Measurements from ENCODE around the gene GTSE1.

Gene GTSE1

GRCh38 chr22:46379066-46379930 is 82.6 kb downstream of the GTSE1 start:
- H3K27ac Mint-ChIP-seq, result no peak overlapping the region
- H3K27me3 Mint-ChIP-seq, result peaks cover 13% of the 10 kb centered on the region
- H3K36me3 Mint-ChIP-seq (ENCODE audit: low read depth), result no peaks in the 10 kb centered on the region
- no peak overlapping the region for H3K4me3 Mint-ChIP-seq
- H3K4me1 Mint-ChIP-seq (ENCODE audit: low read depth), result no peaks in the 10 kb centered on the region
- H3K9me3 Mint-ChIP-seq, result peaks cover 14% of the 10 kb centered on the region
- intact Hi-C loops (cut with micrococcal nuclease), result no loop called here

GRCh38 chr22:46380069-46380468 is 83.4 kb downstream of the GTSE1 start:
- intact Hi-C loops (cut with micrococcal nuclease), result no loop called here
- H3K27me3 Mint-ChIP-seq, result peaks cover 7% of the 10 kb centered on the region
- H3K4me1 Mint-ChIP-seq (ENCODE audit: low read depth), result no peaks in the 10 kb centered on the region
- no peaks in the 10 kb centered on the region for H3K36me3 Mint-ChIP-seq (ENCODE audit: low read depth)
- peaks cover 14% of the 10 kb centered on the region for H3K9me3 Mint-ChIP-seq
- H3K27ac Mint-ChIP-seq, result no peak overlapping the region
- no peak overlapping the region for H3K4me3 Mint-ChIP-seq

Measured in dendritic cell treated with granulocyte-macrophage colony-stimulating factor and Interleukin-4, amounts not matched to agents 40 ng/mL and 50 ng/mL, for 4 days (primary cell).